A673 (cell line): ENCODE measurements around the gene USP32.

Experiments used
- EZH2 ChIP-seq: fragments of 200-600 bp; sonication (generic); IDR thresholded peaks from 2 replicates; pipeline ENCODE4 v1.6.1; 2017; ENCODE audit warnings: borderline replicate concordance, low read depth, mild to moderate bottlenecking, mixed read lengths, antibody characterized with exemption, low read length; ENCODE audit not compliant: poor library complexity, severe bottlenecking
- TF ChIP-seq, protein P1 (sequence below): fragments of 300-800, 200-600 bp; sonication (generic); conservative IDR thresholded peaks from 2 replicates; pipeline ENCODE4 v1.5.1; 2017; ENCODE audit warnings: low read depth, mild to moderate bottlenecking, antibody characterized with exemption, low read length, moderate library complexity, mixed read lengths

DNA sequence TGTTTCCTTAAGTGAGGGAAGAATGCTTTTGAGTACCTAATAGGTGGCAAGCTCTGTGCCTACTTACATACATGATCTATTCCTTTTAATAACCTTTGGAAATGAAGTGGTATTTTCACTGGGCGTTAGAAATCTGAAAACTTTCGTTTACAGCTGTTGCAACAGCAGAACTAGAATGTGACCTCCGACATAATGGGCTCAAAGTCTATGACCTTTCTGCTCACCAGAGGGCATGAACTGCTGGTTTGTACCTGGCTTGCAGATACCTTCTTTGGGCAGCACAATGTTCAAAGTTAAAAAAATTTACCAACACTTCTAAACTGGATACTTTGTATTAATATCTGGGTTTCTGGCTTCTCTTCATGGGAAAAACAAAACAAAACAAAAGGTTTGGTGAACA is 217.9 kb downstream of the USP32 start:
- no peak for TF ChIP-seq EZH2
- TF ChIP-seq, protein P1, sequence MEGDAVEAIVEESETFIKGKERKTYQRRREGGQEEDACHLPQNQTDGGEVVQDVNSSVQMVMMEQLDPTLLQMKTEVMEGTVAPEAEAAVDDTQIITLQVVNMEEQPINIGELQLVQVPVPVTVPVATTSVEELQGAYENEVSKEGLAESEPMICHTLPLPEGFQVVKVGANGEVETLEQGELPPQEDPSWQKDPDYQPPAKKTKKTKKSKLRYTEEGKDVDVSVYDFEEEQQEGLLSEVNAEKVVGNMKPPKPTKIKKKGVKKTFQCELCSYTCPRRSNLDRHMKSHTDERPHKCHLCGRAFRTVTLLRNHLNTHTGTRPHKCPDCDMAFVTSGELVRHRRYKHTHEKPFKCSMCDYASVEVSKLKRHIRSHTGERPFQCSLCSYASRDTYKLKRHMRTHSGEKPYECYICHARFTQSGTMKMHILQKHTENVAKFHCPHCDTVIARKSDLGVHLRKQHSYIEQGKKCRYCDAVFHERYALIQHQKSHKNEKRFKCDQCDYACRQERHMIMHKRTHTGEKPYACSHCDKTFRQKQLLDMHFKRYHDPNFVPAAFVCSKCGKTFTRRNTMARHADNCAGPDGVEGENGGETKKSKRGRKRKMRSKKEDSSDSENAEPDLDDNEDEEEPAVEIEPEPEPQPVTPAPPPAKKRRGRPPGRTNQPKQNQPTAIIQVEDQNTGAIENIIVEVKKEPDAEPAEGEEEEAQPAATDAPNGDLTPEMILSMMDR = no peak
